GM12878 (cell line): Measurements from ENCODE around the gene SLC12A2. TPM values are rescaled to one million over a fixed set of nuclear protein-coding genes. Genes with fewer than 3 reads are reported as not detected.

Experiments
- ATAC-seq: fragments of 200-7000 bp; cut with Tn5 transposase; 3 replicates; pipeline ENCODE4 v1.9.1; 2020; ENCODE audit warnings: mild to moderate bottlenecking, moderate library complexity
- BruUV-seq: library from RNA; stranded (reverse); fragments of 400-500 nt; replicated peaks from 2 replicates; lab custom pipeline; 2021; lab: Mats Ljungman, UMichigan
- CTCF ChIA-PET: fragments of 300-600 bp; sonication (Branson Sonifier 250); formaldehyde crosslinking; extraction: SDS; loops from one replicate; lab custom pipeline; 2021; ENCODE audit warnings: inconsistent platforms; lab: Yijun Ruan, JAX
- POLR2A ChIA-PET: fragments of 350-600 bp; formaldehyde crosslinking; extraction: SDS; loops from one replicate; lab custom pipeline; 2021; ENCODE audit warnings: inconsistent platforms; lab: Charles Lee
- RAD21 ChIA-PET: fragments of 300-600 bp; sonication (Branson Sonifier 250); formaldehyde crosslinking; loops from one replicate; lab custom pipeline; 2023; ENCODE audit warnings: antibody characterized with exemption; ENCODE audit not compliant: unreplicated experiment; lab: Charles Lee
- SMC1A ChIA-PET: fragments of 300-600 bp; sonication (Branson Sonifier 250); formaldehyde crosslinking; loops from one replicate; lab custom pipeline; 2023; ENCODE audit not compliant: unreplicated experiment, uncharacterized antibody; lab: Charles Lee
- DNase-seq: peaks from one replicate; pipeline ENCODE4 v3.0.0-alpha.2; 2011; ENCODE audit warnings: low read depth, low spot score
- FAIRE-seq: peaks from 3 replicates; lab custom pipeline; 2011; peaks lifted over from hg19 to GRCh38; lab: Jason Lieb, UNC
- H2AFZ ChIP-seq: 2 replicates; pipeline ENCODE4 v1.6.0; 2011; ENCODE audit warnings: low read depth, low read length, control low read depth; ENCODE audit not compliant: control insufficient read depth
- H3K27ac ChIP-seq: 2 replicates; pipeline ENCODE4 v1.5.1; 2011; ENCODE audit warnings: control low read depth; ENCODE audit not compliant: control insufficient read depth, insufficient read depth
- H3K27me3 ChIP-seq, 2 experiments: replicated peaks in 1 of 2; 2 replicates each; pipeline versions ENCODE4 v1.6.0 to v1.6.1; 2011; ENCODE audit warnings: low read length in 1 of 2; ENCODE audit not compliant: control insufficient read depth in 2 of 2, insufficient read depth in 2 of 2
- H3K36me3 ChIP-seq, 2 experiments: 2 replicates each; pipeline ENCODE4 v1.5.1; 2011; ENCODE audit warnings: low read length in 1 of 2; ENCODE audit not compliant: control insufficient read depth in 2 of 2, insufficient read depth in 2 of 2
- H3K4me1 ChIP-seq: 2 replicates; pipeline ENCODE4 v1.6.1; 2011; ENCODE audit warnings: mild to moderate bottlenecking, low read length, moderate library complexity, mixed read lengths; ENCODE audit not compliant: control insufficient read depth, insufficient read depth
- H3K4me2 ChIP-seq: 2 replicates; pipeline ENCODE4 v1.6.0; 2011; ENCODE audit warnings: control low read depth; ENCODE audit not compliant: control insufficient read depth, insufficient read depth
- H3K4me3 ChIP-seq: fragments of 200-600 bp; sonication (generic); 2 replicates; pipeline ENCODE4 v1.5.1; 2016
- H3K79me2 ChIP-seq: 2 replicates; pipeline ENCODE4 v1.6.0; 2011; ENCODE audit warnings: low read length; ENCODE audit not compliant: control insufficient read depth, insufficient read depth
- H3K9ac ChIP-seq: 2 replicates; pipeline ENCODE4 v1.8.0; 2011; ENCODE audit warnings: low read length, control low read depth, mixed read lengths; ENCODE audit not compliant: control insufficient read depth, insufficient read depth
- H3K9me3 ChIP-seq: replicated peaks from 3 replicates; pipeline ENCODE4 v1.5.1; 2011; ENCODE audit warnings: mild to moderate bottlenecking, low read length; ENCODE audit not compliant: control insufficient read depth, insufficient read depth
- H4K20me1 ChIP-seq: 2 replicates; pipeline ENCODE4 v1.6.0; 2011; ENCODE audit not compliant: control insufficient read depth, insufficient read depth
- ATF3 ChIP-seq: IDR thresholded peaks from 2 replicates; pipeline ENCODE4 v1.6.1; 2011; ENCODE audit warnings: low read depth, mild to moderate bottlenecking, low read length, moderate library complexity, borderline replicate concordance; ENCODE audit errors: extremely low read depth
- FOXK2 ChIP-seq: fragments of 450-650 bp; IDR thresholded peaks from 2 replicates; pipeline ENCODE4 v1.6.1; 2017; ENCODE audit warnings: mild to moderate bottlenecking, moderate library complexity
- IKZF2 ChIP-seq, 2 experiments: fragments of 450-650 bp; IDR thresholded peaks; 2 replicates each; pipeline ENCODE4 v1.6.1; 2017; ENCODE audit warnings: mild to moderate bottlenecking in 2 of 2, moderate library complexity in 2 of 2
- MEF2A ChIP-seq: IDR thresholded peaks from 2 replicates; pipeline ENCODE4 v1.6.1; 2011; ENCODE audit warnings: low read depth, mild to moderate bottlenecking, low read length, moderate library complexity; ENCODE audit not compliant: insufficient read depth
- MTA3 ChIP-seq: IDR thresholded peaks from 2 replicates; pipeline ENCODE4 v1.6.1; 2012; ENCODE audit warnings: low read length, inconsistent platforms, borderline replicate concordance
- NFYB ChIP-seq: IDR thresholded peaks from 2 replicates; pipeline ENCODE4 v1.6.1; 2011; ENCODE audit warnings: low read depth, mild to moderate bottlenecking, low read length, improper control_type of control experiment, moderate library complexity; ENCODE audit not compliant: insufficient read depth
- NKRF ChIP-seq: fragments of 450-650 bp; conservative IDR thresholded peaks from 2 replicates; pipeline ENCODE4 v1.6.1; 2017; ENCODE audit warnings: mild to moderate bottlenecking, moderate library complexity
- NRF1 ChIP-seq: conservative IDR thresholded peaks from 2 replicates; pipeline ENCODE4 v1.6.1; 2011; ENCODE audit warnings: mild to moderate bottlenecking, low read depth, low read length, improper control_type of control experiment
- PAX8 ChIP-seq: fragments of 450-650 bp; IDR thresholded peaks from 2 replicates; pipeline ENCODE4 v1.6.1; 2017; ENCODE audit warnings: mild to moderate bottlenecking, moderate library complexity
- POLR2A ChIP-seq: IDR thresholded peaks from 2 replicates; pipeline ENCODE4 v1.6.1; 2011; ENCODE audit warnings: low read depth, mild to moderate bottlenecking, low read length
- POLR2AphosphoS5 ChIP-seq: IDR thresholded peaks from 2 replicates; pipeline ENCODE4 v1.6.1; 2011; ENCODE audit warnings: mild to moderate bottlenecking, low read length, inconsistent platforms
- TAF1 ChIP-seq: IDR thresholded peaks from 2 replicates; pipeline ENCODE4 v1.6.1; 2011; ENCODE audit warnings: mild to moderate bottlenecking, low read depth, low read length, borderline replicate concordance
- WRNIP1 ChIP-seq: IDR thresholded peaks from 2 replicates; pipeline ENCODE4 v1.6.1; 2011; ENCODE audit warnings: low read depth, low read length, improper control_type of control experiment, borderline replicate concordance
- ZNF217 ChIP-seq: fragments of 450-650 bp; IDR thresholded peaks from 2 replicates; pipeline ENCODE4 v1.6.1; 2017; ENCODE audit warnings: antibody characterized with exemption, mild to moderate bottlenecking
- ZNF622 ChIP-seq: fragments of 450-650 bp; IDR thresholded peaks from 2 replicates; pipeline ENCODE4 v1.6.1; 2017; ENCODE audit warnings: mild to moderate bottlenecking, inconsistent platforms
- WGBS: methylation state at CpG from one replicate; pipeline ENCODE4 v1.1.6; 2016; ENCODE audit warnings: low lambda C conversion rate; ENCODE audit not compliant: insufficient replicate concordance, insufficient coverage; ENCODE audit errors: missing lambda C conversion rate; 5-methylcytosine and 5-hydroxymethylcytosine counted together
- in situ Hi-C: fragments of 300-500 bp; cut with MboI; formaldehyde crosslinking; loops from 9 replicates; pipeline ENCODE4 v1.14.3; 2018; ENCODE audit warnings: mixed read lengths
- intact Hi-C: fragments of 100-400 bp; cut with micrococcal nuclease; formaldehyde crosslinking; loops from one replicate; pipeline ENCODE4 v1.14.2; 2022; ENCODE audit not compliant: unreplicated experiment
- polyA plus RNA-seq, 11 experiments: library from polyadenylated mRNA; depleted of rRNA in 4 of 11; unstranded in 6 of 11; stranded (reverse) in 5 of 11; fragments of >200 nt; fragmentation: Nextera tagmentation in 4 of 11; fragmentation: Illumina TruSeq in 1 of 11; extraction: Ambion mirVana in 4 of 11; extraction: Trizol in 1 of 11; gene quantifications; 1 replicate in 1 of 11; 2 replicates in 10 of 11; pipeline versions ENCODE4 v1.2.1 to v1.2.3, GENCODE V29; 2011 to 2016; ENCODE audit warnings: inconsistent platforms in 2 of 11, missing spikeins in 2 of 11, low read depth in 1 of 11
- total RNA-seq, 4 experiments: library from RNA; depleted of rRNA in 3 of 4; stranded (reverse); fragments of >200 nt in 3 of 4; fragmentation: Illumina TruSeq in 1 of 4; extraction: Trizol in 1 of 4; gene quantifications; 2 replicates each; pipeline versions ENCODE4 v1.2.1 to v1.2.3, GENCODE V29; 2013 to 2021

The SLC12A2 gene
- total and polyA plus RNA-seq, 10 of the 15 experiments (the other 5 are each of a cell fraction or from before 2014, with no cell fraction given) = 5.1 to 21.8 (median 10.5) TPM

DNA sequence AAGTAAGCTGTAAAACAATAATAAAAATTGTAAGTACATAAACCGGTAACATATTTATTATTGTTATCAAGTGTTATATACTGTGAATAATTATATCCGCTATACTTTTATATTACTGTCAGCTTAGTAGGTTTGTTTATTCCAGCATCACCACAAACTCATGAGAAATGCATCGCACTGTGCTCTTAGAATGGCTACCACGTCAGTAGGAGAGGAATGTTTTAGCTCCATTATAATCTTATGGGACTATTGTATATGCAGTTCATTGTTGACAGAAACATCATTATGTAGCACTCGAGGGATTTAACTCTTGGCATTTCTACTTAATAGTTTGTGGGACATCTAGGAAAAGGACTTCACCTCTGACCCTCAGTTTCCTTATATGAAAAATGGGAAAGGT lies 16.4 kb downstream of the SLC12A2 start:
- ChIA-PET SMC1A (interaction anchor here (0.6 to 3.5 kb wide), 6 partner anchors 7 to 38 kb away, joined by 3 to 19 read pairs (median 4); no protein-coding TSS in a partner anchor), CTCF (interaction anchor here (2.7 kb wide), 1 partner anchor 12 kb away, joined by 9 read pairs; no protein-coding TSS in a partner anchor), RAD21 (no interaction called here), POLR2A (no interaction called here)
- peaks cover 11% of the 10 kb centered on the region for H3K79me2 ChIP-seq
- H3K9me3 ChIP-seq = peaks cover 17% of the 10 kb centered on the region
- H4K20me1 ChIP-seq = no peaks in the 10 kb centered on the region
- no peaks in the 10 kb centered on the region for H3K27me3 ChIP-seq
- H3K9ac ChIP-seq = no peak overlapping the region
- H3K4me3 ChIP-seq = no peak overlapping the region
- peaks cover 0 to 4% of the 10 kb centered on the region in 2 experiments; a peak in 1 of 4 replicates for H3K36me3 ChIP-seq
- no peak for DNase-seq
- no TSS peak for BruUV-seq
- ATAC-seq = no peak
- no peak overlapping the region for H2AFZ ChIP-seq
- 98% methylated on average over 5 of the region's 5 CpGs for WGBS
- TF ChIP-seq ATF3 (no peak), PAX8 (no peak), ZNF622 (no peak)
- H3K4me2 ChIP-seq = no peak overlapping the region
- H3K27ac ChIP-seq = no peak overlapping the region
- in situ Hi-C loops = loop anchor here (25.0 kb wide), 1 partner anchor 1338 kb away; no protein-coding TSS in a partner anchor
- H3K4me1 ChIP-seq = no peaks in the 10 kb centered on the region
- intact Hi-C loops = no loop called here
- FAIRE-seq = no peak

DNA sequence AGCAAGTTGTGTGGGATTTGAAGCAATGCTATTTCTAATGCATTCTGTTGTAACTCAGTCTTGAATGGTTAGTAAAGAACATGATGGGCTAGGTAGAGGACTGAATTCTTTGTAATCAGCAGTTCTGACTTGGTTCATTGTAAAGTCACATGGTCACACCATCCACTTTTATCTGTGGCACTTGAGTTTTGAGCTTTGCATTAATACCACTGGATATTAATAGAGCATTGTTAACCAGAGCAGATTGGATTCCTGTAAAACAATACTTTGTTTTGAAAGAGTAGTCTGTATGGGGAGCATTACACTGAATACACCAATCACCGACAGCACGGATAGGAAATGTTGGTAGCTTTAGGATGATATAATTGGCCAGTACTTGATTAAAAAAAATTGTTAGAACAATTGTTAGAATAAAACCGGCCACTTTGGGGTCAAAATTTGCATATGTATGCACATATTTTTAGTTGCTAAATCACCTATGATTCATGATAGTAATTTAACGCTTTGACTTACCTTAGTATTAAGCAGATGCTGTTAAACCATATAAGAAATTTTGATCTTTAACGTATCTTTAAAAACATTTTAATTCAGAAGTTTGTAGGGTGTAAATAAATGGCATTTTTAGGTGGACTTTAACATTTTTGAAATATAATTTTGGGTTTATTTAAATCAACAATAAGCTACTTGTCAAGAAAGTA lies 17.4 kb downstream of the SLC12A2 start:
- no peak overlapping the region for H3K4me3 ChIP-seq
- no peak overlapping the region for H3K4me2 ChIP-seq
- no peak overlapping the region for H3K27ac ChIP-seq
- no peak overlapping the region for H2AFZ ChIP-seq
- peaks cover 17% of the 10 kb centered on the region for H3K9me3 ChIP-seq
- H3K4me1 ChIP-seq = no peaks in the 10 kb centered on the region
- intact Hi-C loops (no loop called here), in situ Hi-C loops (no loop called here)
- DNase-seq = no peak
- H3K9ac ChIP-seq = no peak overlapping the region
- SMC1A ChIA-PET = interaction anchor here (1.0 to 3.5 kb wide), 5 partner anchors 8 to 187 kb away, joined by 3 to 19 read pairs (median 5); no protein-coding TSS in a partner anchor
- RAD21 ChIA-PET = interaction anchor here (1.4 kb wide), 1 partner anchor 8 kb away, joined by 3 read pairs; no protein-coding TSS in a partner anchor
- H3K79me2 ChIP-seq = peaks cover 11% of the 10 kb centered on the region
- 78% methylated on average over 5 of the region's 5 CpGs for WGBS
- POLR2A ChIA-PET = no interaction called here
- peaks cover 0 to 4% of the 10 kb centered on the region in 2 experiments; a peak in 1 of 4 replicates for H3K36me3 ChIP-seq
- no TSS peak for BruUV-seq
- no peaks in the 10 kb centered on the region for H3K27me3 ChIP-seq
- no peak for FAIRE-seq
- no peaks in the 10 kb centered on the region for H4K20me1 ChIP-seq
- CTCF ChIA-PET = interaction anchor here (1.1 to 2.7 kb wide), 4 partner anchors 12 to 194 kb away, joined by 3 to 9 read pairs (median 4); no protein-coding TSS in a partner anchor
- no peak for ATAC-seq
- TF ChIP-seq NRF1 (no peak), MEF2A (no peak), FOXK2 (no peak), IKZF2 (IDR thresholded peaks at IDR 0.05) (no peak), WRNIP1 (no peak), ZNF217 (no peak), POLR2AphosphoS5 (no peak), PAX8 (no peak), TAF1 (no peak), POLR2A (no peak), MTA3 (no peak), NKRF (no peak), NFYB (no peak)
